Measurements from ENCODE around the gene MACROD2.

DNA sequence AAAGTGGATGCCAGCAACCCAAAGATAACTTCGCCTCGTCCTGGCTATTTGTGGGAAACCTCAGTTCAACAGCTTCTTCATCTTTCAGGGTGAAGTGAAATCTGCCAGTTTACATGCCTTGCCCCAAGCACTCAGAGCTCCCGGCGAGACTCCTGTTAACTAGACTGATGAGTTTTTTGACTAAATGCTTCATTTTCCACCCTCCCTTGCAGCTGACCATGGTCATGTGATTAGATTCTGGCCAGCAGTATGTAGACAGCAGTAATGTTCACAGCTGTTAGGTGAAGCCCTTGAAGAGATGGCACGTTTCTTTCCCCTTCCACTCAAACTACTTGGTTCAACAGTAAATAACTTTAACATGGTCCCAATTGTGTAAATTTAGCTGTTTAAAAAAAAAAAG lies 1060.9 kb downstream of the MACROD2 start:
- TF ChIP-seq, protein P1, sequence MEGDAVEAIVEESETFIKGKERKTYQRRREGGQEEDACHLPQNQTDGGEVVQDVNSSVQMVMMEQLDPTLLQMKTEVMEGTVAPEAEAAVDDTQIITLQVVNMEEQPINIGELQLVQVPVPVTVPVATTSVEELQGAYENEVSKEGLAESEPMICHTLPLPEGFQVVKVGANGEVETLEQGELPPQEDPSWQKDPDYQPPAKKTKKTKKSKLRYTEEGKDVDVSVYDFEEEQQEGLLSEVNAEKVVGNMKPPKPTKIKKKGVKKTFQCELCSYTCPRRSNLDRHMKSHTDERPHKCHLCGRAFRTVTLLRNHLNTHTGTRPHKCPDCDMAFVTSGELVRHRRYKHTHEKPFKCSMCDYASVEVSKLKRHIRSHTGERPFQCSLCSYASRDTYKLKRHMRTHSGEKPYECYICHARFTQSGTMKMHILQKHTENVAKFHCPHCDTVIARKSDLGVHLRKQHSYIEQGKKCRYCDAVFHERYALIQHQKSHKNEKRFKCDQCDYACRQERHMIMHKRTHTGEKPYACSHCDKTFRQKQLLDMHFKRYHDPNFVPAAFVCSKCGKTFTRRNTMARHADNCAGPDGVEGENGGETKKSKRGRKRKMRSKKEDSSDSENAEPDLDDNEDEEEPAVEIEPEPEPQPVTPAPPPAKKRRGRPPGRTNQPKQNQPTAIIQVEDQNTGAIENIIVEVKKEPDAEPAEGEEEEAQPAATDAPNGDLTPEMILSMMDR (IDR thresholded peaks at IDR 0.05): no peak
- no peak for TF ChIP-seq POLR2A (IDR thresholded peaks at IDR 0.05)

All from body of pancreas (tissue), 4 donors.